CD14-positive monocyte (primary cell): ENCODE results near the gene PTBP2. TPM values are rescaled to one million over a fixed set of nuclear protein-coding genes. Genes with fewer than 3 reads are reported as not detected.

Experiments used
- DNase-seq, 3 donors: peaks; one replicate each; pipeline ENCODE4 v3.0.0-alpha.2; 2011 to 2022
- H2AFZ ChIP-seq: 2 replicates; pipeline ENCODE4 v1.6.0; 2012; ENCODE audit warnings: mild to moderate bottlenecking, low read depth, low read length, inconsistent platforms; ENCODE audit not compliant: insufficient read depth, poor library complexity, severe bottlenecking
- H3K27ac ChIP-seq, 2 donors: 1 replicate in 1 of 2; 2 replicates in 1 of 2; pipeline ENCODE4 v1.5.1; 2012 to 2013; ENCODE audit warnings: low read length in 2 of 2, control low read depth in 1 of 2, inconsistent platforms in 1 of 2, low read depth in 1 of 2, mild to moderate bottlenecking in 1 of 2
- H3K27me3 ChIP-seq, 2 donors: one replicate each; pipeline versions ENCODE4 v1.6.0 to v1.6.1; 2011 to 2013; ENCODE audit warnings: low read length in 2 of 2; ENCODE audit not compliant: control insufficient read depth in 2 of 2, insufficient read depth in 2 of 2
- H3K36me3 ChIP-seq, 2 donors: replicated peaks in 1 of 2; 1 replicate in 1 of 2; 2 replicates in 1 of 2; pipeline versions ENCODE4 v1.5.1 to v1.6.1; 2012 to 2013; ENCODE audit warnings: low read length in 2 of 2, control low read depth in 1 of 2, inconsistent platforms in 1 of 2, mild to moderate bottlenecking in 1 of 2; ENCODE audit not compliant: insufficient read depth in 2 of 2, control insufficient read depth in 1 of 2
- H3K4me1 ChIP-seq, 2 donors: 1 replicate in 1 of 2; 2 replicates in 1 of 2; pipeline versions ENCODE4 v1.5.1 to v1.6.1; 2012 to 2013; ENCODE audit warnings: low read length in 2 of 2, control low read depth in 1 of 2, inconsistent platforms in 1 of 2, mild to moderate bottlenecking in 1 of 2, moderate library complexity in 1 of 2; ENCODE audit not compliant: insufficient read depth in 2 of 2, control insufficient read depth in 1 of 2
- H3K4me2 ChIP-seq: replicated peaks from 2 replicates; pipeline ENCODE3; 2012; ENCODE audit warnings: low read length, moderate library complexity, mild to moderate bottlenecking; ENCODE audit not compliant: poor library complexity, severe bottlenecking; ENCODE audit errors: extremely low read depth
- H3K4me3 ChIP-seq, 3 experiments: fragments of 200-600 bp in 1 of 3; sonication (generic) in 1 of 3; replicated peaks in 1 of 3; 1 replicate in 2 of 3; 2 replicates in 1 of 3; pipeline ENCODE4 v1.5.1; 2011 to 2013; ENCODE audit warnings: low read length in 3 of 3, mild to moderate bottlenecking in 3 of 3, control low read depth in 2 of 3, low read depth in 2 of 3, inconsistent platforms in 1 of 3, moderate library complexity in 1 of 3
- H3K79me2 ChIP-seq: 2 replicates; pipeline ENCODE4 v1.6.0; 2012; ENCODE audit warnings: mild to moderate bottlenecking, control low read depth, inconsistent platforms, low read length, moderate library complexity; ENCODE audit not compliant: insufficient read depth
- H3K9ac ChIP-seq: 2 replicates; pipeline ENCODE4 v1.6.0; 2017; ENCODE audit warnings: low read length, mild to moderate bottlenecking; ENCODE audit not compliant: insufficient read depth, poor library complexity, severe bottlenecking
- H3K9me3 ChIP-seq, 2 donors: replicated peaks in 1 of 2; 1 replicate in 1 of 2; 2 replicates in 1 of 2; pipeline versions ENCODE4 v1.5.1 to v1.6.1; 2012 to 2013; ENCODE audit warnings: low read length in 2 of 2, control low read depth in 1 of 2; ENCODE audit not compliant: control insufficient read depth in 1 of 2, insufficient read depth in 1 of 2
- H4K20me1 ChIP-seq: 2 replicates; pipeline ENCODE4 v1.6.0; 2012; ENCODE audit warnings: mild to moderate bottlenecking, low read length, control low read depth, moderate library complexity; ENCODE audit not compliant: insufficient read depth
- H3K27ac Mint-ChIP-seq, 7 donors: one replicate each; pipeline ENCODE4 v1.8.0; 2020; ENCODE audit warnings: mild to moderate bottlenecking in 7 of 7, mixed read lengths in 7 of 7, moderate library complexity in 6 of 7, inconsistent platforms in 2 of 7
- H3K27me3 Mint-ChIP-seq, 3 donors: one replicate each; pipeline ENCODE4 v1.8.0; 2021 to 2022; ENCODE audit warnings: low read depth in 3 of 3, mild to moderate bottlenecking in 3 of 3, mixed read lengths in 3 of 3, moderate library complexity in 3 of 3, inconsistent platforms in 1 of 3
- H3K36me3 Mint-ChIP-seq, 2 donors: one replicate each; pipeline ENCODE4 v1.8.0; 2020; ENCODE audit warnings: mixed read lengths in 2 of 2, inconsistent platforms in 1 of 2, mild to moderate bottlenecking in 1 of 2
- H3K4me1 Mint-ChIP-seq: one replicate; pipeline ENCODE4 v1.8.0; 2020; ENCODE audit warnings: mild to moderate bottlenecking, mixed read lengths
- H3K4me3 Mint-ChIP-seq, 2 donors: one replicate each; pipeline ENCODE4 v1.8.0; 2020; ENCODE audit warnings: mild to moderate bottlenecking in 2 of 2, mixed read lengths in 2 of 2, moderate library complexity in 1 of 2
- H3K9me3 Mint-ChIP-seq, 7 donors: one replicate each; pipeline ENCODE4 v1.8.0; 2020 to 2022; ENCODE audit warnings: mixed read lengths in 7 of 7, mild to moderate bottlenecking in 6 of 7, moderate library complexity in 6 of 7, inconsistent platforms in 2 of 7
- WGBS: methylation state at CpG from one replicate; pipeline ENCODE4 v1.1.5; 2013; ENCODE audit warnings: missing lambda C conversion rate; ENCODE audit not compliant: insufficient coverage; 5-methylcytosine and 5-hydroxymethylcytosine counted together
- intact Hi-C, 2 donors: fragments of 100-400 bp; cut with micrococcal nuclease; formaldehyde crosslinking; loops; one replicate each; pipeline versions ENCODE4 v1.15.0 to v1.15.1; 2023
- polyA plus RNA-seq, 3 donors: library from polyadenylated mRNA; depleted of rRNA in 1 of 3; unstranded in 2 of 3; stranded (reverse) in 1 of 3; fragments of 300-500 nt in 2 of 3; fragments of >200 nt in 1 of 3; fragmentation: Illumina TruSeq in 2 of 3; gene quantifications; 1 replicate in 2 of 3; 2 replicates in 1 of 3; pipeline ENCODE4 v1.2.3, GENCODE V29; 2012 to 2021
- TF ChIP-seq, protein P1 (sequence below): fragments of 200-600 bp; IDR thresholded peaks from one replicate; pipeline ENCODE4 v1.8.0; 2022; ENCODE audit warnings: antibody characterized with exemption, mild to moderate bottlenecking

PTBP2 gene
- polyA plus RNA-seq, 3 donors, result 0.52 to 18.2 (median 1.2) TPM

DNA sequence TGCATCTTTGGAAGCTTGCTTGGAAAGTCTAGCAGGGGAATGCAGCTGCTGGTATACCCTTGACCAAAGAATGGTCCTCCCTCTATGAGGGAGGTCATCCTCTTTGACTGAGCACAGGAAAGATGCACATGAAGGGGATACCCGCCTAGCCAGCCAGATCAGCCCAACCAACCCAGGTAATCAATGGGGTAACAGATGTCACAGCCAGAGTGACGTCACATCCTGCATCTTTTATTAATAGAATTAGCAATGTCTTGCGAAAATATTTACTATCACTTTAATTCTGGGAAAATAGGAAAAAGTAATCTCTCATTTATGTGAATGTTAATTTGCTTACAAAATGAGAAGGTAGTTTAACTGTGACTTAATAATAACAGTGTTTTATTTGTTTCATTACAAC lies 25.6 kb upstream of the PTBP2 start:
- H3K4me3 Mint-ChIP-seq, result no peak overlapping the region
- TF ChIP-seq, protein P1, sequence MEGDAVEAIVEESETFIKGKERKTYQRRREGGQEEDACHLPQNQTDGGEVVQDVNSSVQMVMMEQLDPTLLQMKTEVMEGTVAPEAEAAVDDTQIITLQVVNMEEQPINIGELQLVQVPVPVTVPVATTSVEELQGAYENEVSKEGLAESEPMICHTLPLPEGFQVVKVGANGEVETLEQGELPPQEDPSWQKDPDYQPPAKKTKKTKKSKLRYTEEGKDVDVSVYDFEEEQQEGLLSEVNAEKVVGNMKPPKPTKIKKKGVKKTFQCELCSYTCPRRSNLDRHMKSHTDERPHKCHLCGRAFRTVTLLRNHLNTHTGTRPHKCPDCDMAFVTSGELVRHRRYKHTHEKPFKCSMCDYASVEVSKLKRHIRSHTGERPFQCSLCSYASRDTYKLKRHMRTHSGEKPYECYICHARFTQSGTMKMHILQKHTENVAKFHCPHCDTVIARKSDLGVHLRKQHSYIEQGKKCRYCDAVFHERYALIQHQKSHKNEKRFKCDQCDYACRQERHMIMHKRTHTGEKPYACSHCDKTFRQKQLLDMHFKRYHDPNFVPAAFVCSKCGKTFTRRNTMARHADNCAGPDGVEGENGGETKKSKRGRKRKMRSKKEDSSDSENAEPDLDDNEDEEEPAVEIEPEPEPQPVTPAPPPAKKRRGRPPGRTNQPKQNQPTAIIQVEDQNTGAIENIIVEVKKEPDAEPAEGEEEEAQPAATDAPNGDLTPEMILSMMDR, result no peak
- H3K9me3 Mint-ChIP-seq, result peaks cover 0 to 18% (median 5%) of the 10 kb centered on the region in 7 donors
- H3K27me3 Mint-ChIP-seq, result no peaks in the 10 kb centered on the region
- Histone ChIP-seq H4K20me1 (no peaks in the 10 kb centered on the region), H3K27me3 (no peaks in the 10 kb centered on the region), H3K79me2 (no peaks in the 10 kb centered on the region), H3K9me3 (peaks cover 0 to 2% of the 10 kb centered on the region in 2 donors), H3K4me1 (no peaks in the 10 kb centered on the region), H3K9ac (no peak overlapping the region), H3K27ac (no peak overlapping the region), H3K4me3 (no peak overlapping the region), H3K4me2 (no peak overlapping the region), H2AFZ (no peak overlapping the region), H3K36me3 (no peaks in the 10 kb centered on the region)
- no CpG with 5 or more reads among the region's 3 CpGs for WGBS
- no peak for DNase-seq
- H3K4me1 Mint-ChIP-seq, result no peaks in the 10 kb centered on the region
- H3K27ac Mint-ChIP-seq, result no peak overlapping the region
- intact Hi-C loops, result no loop called here
- H3K36me3 Mint-ChIP-seq, result no peaks in the 10 kb centered on the region

DNA sequence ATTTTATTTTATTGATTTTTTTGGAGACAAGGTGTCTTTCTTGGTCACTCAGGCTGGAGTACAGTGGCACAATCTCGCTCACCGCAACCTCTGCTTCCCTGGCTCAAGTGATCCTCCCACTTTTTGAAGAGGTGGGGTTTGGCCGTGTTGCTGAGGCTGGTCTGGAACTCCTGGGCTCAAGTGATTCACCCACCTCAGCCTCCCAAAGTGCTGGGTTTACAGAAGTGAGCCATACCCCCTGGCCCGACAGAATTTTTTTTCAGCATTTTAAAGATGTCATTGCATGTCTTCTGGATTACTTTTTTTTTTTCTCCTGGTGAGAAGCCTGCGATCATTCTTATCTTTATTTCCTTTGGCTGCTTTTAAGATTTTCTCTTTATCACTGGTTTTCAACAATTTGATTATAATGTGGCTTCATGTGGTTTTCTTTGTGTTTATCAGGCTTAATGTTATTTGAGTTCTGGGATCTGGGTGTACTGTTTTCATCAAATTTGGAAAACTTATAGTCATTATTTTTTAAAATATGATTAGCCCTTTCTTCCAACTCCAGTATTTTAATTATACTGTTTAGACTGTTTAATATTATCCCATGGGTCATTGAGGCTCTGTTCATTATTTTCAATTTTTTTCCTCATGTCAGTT lies 23.1 kb upstream of the PTBP2 start:
- H3K27me3 ChIP-seq, result no peaks in the 10 kb centered on the region
- intact Hi-C loops, result no loop called here
- H3K9me3 ChIP-seq, result no peaks in the 10 kb centered on the region
- TF ChIP-seq, protein P1, result no peak
- H3K27ac ChIP-seq, result no peak overlapping the region
- no peaks in the 10 kb centered on the region for H3K36me3 ChIP-seq
- no peak overlapping the region for H3K27ac Mint-ChIP-seq
- no peaks in the 10 kb centered on the region for H4K20me1 ChIP-seq
- no peak overlapping the region for H3K4me3 ChIP-seq
- peaks cover 0 to 12% (median 3%) of the 10 kb centered on the region in 7 donors for H3K9me3 Mint-ChIP-seq
- DNase-seq, result no peak
- no peaks in the 10 kb centered on the region for H3K4me1 ChIP-seq
- H3K4me1 Mint-ChIP-seq, result no peaks in the 10 kb centered on the region
- no peak overlapping the region for H3K4me2 ChIP-seq
- no peaks in the 10 kb centered on the region for H3K27me3 Mint-ChIP-seq
- H3K36me3 Mint-ChIP-seq, result no peaks in the 10 kb centered on the region
- no peak overlapping the region for H3K4me3 Mint-ChIP-seq
- WGBS, result 80% methylated on average over 1 of the region's 5 CpGs
- H3K79me2 ChIP-seq, result no peaks in the 10 kb centered on the region
- no peak overlapping the region for H3K9ac ChIP-seq
- H2AFZ ChIP-seq, result no peak overlapping the region
